T-cell (primary cell): ENCODE measurements around the gene GSE1. TPM values are rescaled to one million over a fixed set of nuclear protein-coding genes. Genes with fewer than 3 reads are reported as not detected.

Source experiments
- ATAC-seq, 4 experiments: fragments of 200-7000 bp in 3 of 4; fragments of 150-1000 bp in 1 of 4; cut with Tn5 transposase; replicated peaks in 1 of 4; 1 replicate in 3 of 4; 2 replicates in 1 of 4; pipeline ENCODE4 v1.10.0; 2021; ENCODE audit warnings: moderate library complexity in 3 of 4, mild to moderate bottlenecking in 2 of 4, moderate number of reproducible peaks in 1 of 4
- CTCF ChIA-PET, 2 donors: fragments of 300-600 bp; sonication (Branson Sonifier 250); formaldehyde crosslinking; loops; one replicate each; lab custom pipeline; 2022; ENCODE audit warnings: antibody characterized with exemption in 2 of 2; lab: Charles Lee
- POLR2A ChIA-PET, 2 donors: fragments of 300-600 bp; sonication (Branson Sonifier 250); formaldehyde crosslinking; loops; one replicate each; lab custom pipeline; 2022; ENCODE audit warnings: antibody characterized with exemption in 2 of 2; lab: Charles Lee
- DNase-seq, 35 experiments: peaks; one replicate each; pipeline versions ENCODE4 v3.0.0 to v3.0.0-alpha.2; 2013 to 2023
- H3K27ac ChIP-seq: one replicate; pipeline ENCODE4 v1.5.1; 2013; ENCODE audit warnings: low read length
- H3K27me3 ChIP-seq, 2 experiments: replicated peaks in 1 of 2; 1 replicate in 1 of 2; 2 replicates in 1 of 2; pipeline versions ENCODE4 v1.6.1 to v1.7.0; 2013; ENCODE audit warnings: low read length in 1 of 2, mixed read lengths in 1 of 2; ENCODE audit not compliant: control insufficient read depth in 2 of 2, insufficient read depth in 2 of 2; ENCODE audit errors: extremely low read depth in 1 of 2
- H3K36me3 ChIP-seq, 2 donors: 1 replicate in 1 of 2; 2 replicates in 1 of 2; pipeline versions ENCODE4 v1.6.1 to v1.7.0; 2013; ENCODE audit warnings: low read length in 1 of 2; ENCODE audit not compliant: control insufficient read depth in 2 of 2, insufficient read depth in 1 of 2; ENCODE audit errors: extremely low read depth in 1 of 2
- H3K4me1 ChIP-seq, 2 experiments: 1 replicate in 1 of 2; 2 replicates in 1 of 2; pipeline versions ENCODE4 v1.6.1 to v1.7.0; 2013; ENCODE audit warnings: low read length in 2 of 2, mixed read lengths in 1 of 2; ENCODE audit not compliant: insufficient read depth in 2 of 2, control insufficient read depth in 1 of 2; ENCODE audit errors: extremely low read depth in 1 of 2
- H3K4me3 ChIP-seq, 2 donors: 1 replicate in 1 of 2; 2 replicates in 1 of 2; pipeline versions ENCODE4 v1.5.1 to v1.7.0; 2013; ENCODE audit warnings: mild to moderate bottlenecking in 2 of 2, low read length in 1 of 2, moderate library complexity in 1 of 2; ENCODE audit not compliant: control insufficient read depth in 1 of 2; ENCODE audit errors: extremely low read depth in 1 of 2
- H3K9me3 ChIP-seq: 2 replicates; pipeline ENCODE4 v1.7.0; 2013
- H3K27ac Mint-ChIP-seq, 2 donors: one replicate each; pipeline ENCODE4 v1.8.0; 2020 to 2021; ENCODE audit warnings: mild to moderate bottlenecking in 2 of 2, mixed read lengths in 2 of 2
- H3K27me3 Mint-ChIP-seq, 2 donors: one replicate each; pipeline ENCODE4 v1.8.0; 2021 to 2022; ENCODE audit warnings: mixed read lengths in 2 of 2
- H3K36me3 Mint-ChIP-seq: one replicate; pipeline ENCODE4 v1.8.0; 2021; ENCODE audit warnings: mixed read lengths
- H3K4me1 Mint-ChIP-seq, 3 donors: one replicate each; pipeline ENCODE4 v1.8.0; 2020 to 2022; ENCODE audit warnings: mixed read lengths in 3 of 3, mild to moderate bottlenecking in 1 of 3
- H3K4me3 Mint-ChIP-seq, 3 donors: one replicate each; pipeline ENCODE4 v1.8.0; 2020 to 2022; ENCODE audit warnings: mild to moderate bottlenecking in 3 of 3, mixed read lengths in 3 of 3, moderate library complexity in 3 of 3
- H3K9me3 Mint-ChIP-seq, 3 donors: one replicate each; pipeline ENCODE4 v1.8.0; 2020 to 2022; ENCODE audit warnings: mixed read lengths in 3 of 3
- WGBS: methylation state at CpG from one replicate; pipeline ENCODE4 v1.1.5; 2013; ENCODE audit warnings: missing lambda C conversion rate; ENCODE audit not compliant: insufficient coverage; 5-methylcytosine and 5-hydroxymethylcytosine counted together
- total RNA-seq, 35 experiments: library from RNA in 6 of 35; stranded (reverse) in 6 of 35; fragments of 120-200 nt in 1 of 35; gene quantifications; one replicate each; pipeline versions ENCODE4 v1.2.1 to v1.2.4 and lab custom pipeline; 2013 to 2026

The GSE1 gene
- total RNA-seq, 5 donors from 2014 or later (not counting 1 experiment from before 2014, with no cell fraction given): 29.1 to 61.7 (median 37.4) TPM

GRCh38 chr16:85600530-85601271, 12.4 kb upstream of the GSE1 start:
- ChIA-PET CTCF (no interaction called here), POLR2A (no interaction called here)
- peaks cover 8% of the 10 kb centered on the region for H3K36me3 Mint-ChIP-seq
- H3K27ac Mint-ChIP-seq: no peak overlapping the region
- H3K4me3 Mint-ChIP-seq: no peak overlapping the region
- WGBS: 90% methylated on average over 10 of the region's 15 CpGs
- ATAC-seq (no peak), DNase-seq (no peak)
- no peak overlapping the region for H3K4me3 ChIP-seq
- no peaks in the 10 kb centered on the region for H3K9me3 ChIP-seq
- no peaks in the 10 kb centered on the region for H3K9me3 Mint-ChIP-seq
- peaks cover 0 to 8% of the 10 kb centered on the region in 2 experiments for H3K4me1 ChIP-seq
- H3K27ac ChIP-seq: no peak overlapping the region
- no peaks in the 10 kb centered on the region for H3K36me3 ChIP-seq
- H3K4me1 Mint-ChIP-seq: peaks cover 0 to 10% (median 0%) of the 10 kb centered on the region in 3 donors
- no peaks in the 10 kb centered on the region for H3K27me3 ChIP-seq
- no peaks in the 10 kb centered on the region for H3K27me3 Mint-ChIP-seq

GRCh38 chr16:85601272-85601639, 11.9 kb upstream of the GSE1 start:
- WGBS: 87% methylated on average over 3 of the region's 10 CpGs
- DNase-seq (no peak), ATAC-seq (no peak)
- Mint-ChIP-seq H3K9me3 (no peaks in the 10 kb centered on the region), H3K36me3 (peaks cover 4% of the 10 kb centered on the region), H3K27me3 (no peaks in the 10 kb centered on the region), H3K4me3 (no peak overlapping the region), H3K4me1 (peaks cover 0 to 11% (median 0%) of the 10 kb centered on the region in 3 donors), H3K27ac (no peak overlapping the region)
- no peaks in the 10 kb centered on the region for H3K27me3 ChIP-seq
- no peaks in the 10 kb centered on the region for H3K9me3 ChIP-seq
- no peak overlapping the region for H3K4me3 ChIP-seq
- peaks cover 0 to 13% of the 10 kb centered on the region in 2 experiments for H3K4me1 ChIP-seq
- ChIA-PET POLR2A (no interaction called here), CTCF (no interaction called here)
- no peaks in the 10 kb centered on the region for H3K36me3 ChIP-seq
- no peak overlapping the region for H3K27ac ChIP-seq

GRCh38 chr16:85601730-85602401, 11.3 kb upstream of the GSE1 start:
- Histone ChIP-seq H3K4me1 (peaks cover 0 to 15% of the 10 kb centered on the region in 2 experiments), H3K4me3 (no peak overlapping the region), H3K27me3 (no peaks in the 10 kb centered on the region), H3K27ac (no peak overlapping the region), H3K36me3 (no peaks in the 10 kb centered on the region), H3K9me3 (no peaks in the 10 kb centered on the region)
- H3K4me3 Mint-ChIP-seq: no peak overlapping the region
- DNase-seq: no peak
- ChIA-PET CTCF (no interaction called here), POLR2A (no interaction called here)
- H3K27ac Mint-ChIP-seq: no peak overlapping the region
- no peaks in the 10 kb centered on the region for H3K27me3 Mint-ChIP-seq
- H3K36me3 Mint-ChIP-seq: peaks cover 4% of the 10 kb centered on the region
- H3K4me1 Mint-ChIP-seq: peaks cover 0 to 11% (median 0%) of the 10 kb centered on the region in 3 donors
- WGBS: 94% methylated on average over 27 of the region's 30 CpGs
- ATAC-seq: no peak
- no peaks in the 10 kb centered on the region for H3K9me3 Mint-ChIP-seq

GRCh38 chr16:85602402-85603202, 10.5 kb upstream of the GSE1 start:
- H3K27me3 ChIP-seq: no peaks in the 10 kb centered on the region
- Mint-ChIP-seq H3K9me3 (no peaks in the 10 kb centered on the region), H3K27me3 (no peaks in the 10 kb centered on the region), H3K27ac (no peak overlapping the region), H3K36me3 (peaks cover 3% of the 10 kb centered on the region), H3K4me1 (peaks cover 2 to 16% (median 5%) of the 10 kb centered on the region in 3 donors), H3K4me3 (no peak overlapping the region)
- ChIA-PET CTCF (no interaction called here), POLR2A (no interaction called here)
- H3K9me3 ChIP-seq: no peaks in the 10 kb centered on the region
- no peak for DNase-seq
- H3K36me3 ChIP-seq: no peaks in the 10 kb centered on the region
- peaks cover 4 to 22% of the 10 kb centered on the region in 2 experiments for H3K4me1 ChIP-seq
- WGBS: 86% methylated on average over 19 of the region's 24 CpGs
- ATAC-seq: no peak
- no peak overlapping the region for H3K27ac ChIP-seq
- H3K4me3 ChIP-seq: no peak overlapping the region

GRCh38 chr16:85603203-85603755, 9.8 kb upstream of the GSE1 start:
- ChIA-PET CTCF (no interaction called here), POLR2A (no interaction called here)
- WGBS: 82% methylated on average over 7 of the region's 12 CpGs
- Mint-ChIP-seq H3K9me3 (no peaks in the 10 kb centered on the region), H3K4me1 (peaks cover 9 to 18% (median 10%) of the 10 kb centered on the region in 3 donors), H3K4me3 (no peak overlapping the region), H3K27me3 (no peaks in the 10 kb centered on the region), H3K27ac (no peak overlapping the region), H3K36me3 (no peaks in the 10 kb centered on the region)
- peaks cover 4 to 29% of the 10 kb centered on the region in 2 experiments for H3K4me1 ChIP-seq
- no peaks in the 10 kb centered on the region for H3K9me3 ChIP-seq
- no peak overlapping the region for H3K4me3 ChIP-seq
- no peaks in the 10 kb centered on the region for H3K27me3 ChIP-seq
- no peak for DNase-seq
- no peaks in the 10 kb centered on the region for H3K36me3 ChIP-seq
- no peak for ATAC-seq
- H3K27ac ChIP-seq: no peak overlapping the region

GRCh38 chr16:85604145-85604705, 8.9 kb upstream of the GSE1 start:
- WGBS: 80% methylated on average over 3 of the region's 11 CpGs
- ChIA-PET CTCF (no interaction called here), POLR2A (no interaction called here)
- Histone ChIP-seq H3K9me3 (no peaks in the 10 kb centered on the region), H3K4me3 (no peak overlapping the region), H3K27ac (no peak overlapping the region), H3K4me1 (peaks cover 4 to 31% of the 10 kb centered on the region in 2 experiments), H3K27me3 (no peaks in the 10 kb centered on the region), H3K36me3 (no peaks in the 10 kb centered on the region)
- DNase-seq (no peak), ATAC-seq (no peak)
- H3K4me1 Mint-ChIP-seq: peaks cover 10 to 22% (median 14%) of the 10 kb centered on the region in 3 donors
- no peaks in the 10 kb centered on the region for H3K9me3 Mint-ChIP-seq
- H3K4me3 Mint-ChIP-seq: no peak overlapping the region
- H3K36me3 Mint-ChIP-seq: no peaks in the 10 kb centered on the region
- H3K27me3 Mint-ChIP-seq: no peaks in the 10 kb centered on the region
- H3K27ac Mint-ChIP-seq: no peak overlapping the region
